Stromal cell of bone marrow (primary cell): ENCODE results near the gene NLRP1.

Experiments used
- DNase-seq: peaks from one replicate; pipeline ENCODE4 v3.0.0-alpha.2; 2012; ENCODE audit warnings: low read depth

NLRP1 gene

DNA sequence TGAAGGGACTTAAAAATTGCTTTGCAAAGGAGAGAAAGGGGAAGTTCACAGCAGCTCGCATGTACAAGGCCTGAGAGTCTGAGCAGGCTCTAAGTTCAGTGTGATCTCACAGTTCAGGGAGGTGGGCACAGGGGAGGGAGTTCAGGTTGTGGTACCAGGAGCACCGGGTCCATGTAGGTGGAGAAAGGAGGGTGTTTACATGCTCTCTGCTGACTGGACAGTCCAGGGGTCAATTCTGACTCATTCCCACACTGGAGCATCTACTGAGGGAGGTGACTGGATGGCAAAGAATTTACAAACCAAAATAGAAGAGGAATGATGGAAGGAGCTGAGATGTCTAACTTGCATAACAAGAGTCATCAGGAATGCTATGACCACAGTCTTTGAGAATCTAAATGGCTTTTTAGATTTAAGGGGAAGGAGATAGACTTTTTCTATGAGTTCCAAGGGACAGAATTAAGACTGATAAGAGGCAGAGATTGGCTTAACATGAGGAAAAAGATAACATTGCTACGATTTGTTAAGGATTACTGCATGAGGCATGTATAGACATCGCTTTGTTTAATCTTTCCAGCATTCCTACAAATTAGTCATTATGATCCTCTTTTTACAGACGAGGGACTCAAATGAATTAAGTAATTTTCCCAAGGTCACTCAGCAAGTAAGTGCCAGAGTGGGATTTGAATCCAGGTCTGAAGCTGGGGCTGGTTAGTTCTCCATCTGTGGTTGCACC lies 68.1 kb downstream of the NLRP1 start:
- DNase-seq: peak; percentile 95

GRCh38 chr17:5514976-5515375 lies 69.3 kb downstream of the NLRP1 start:
- no peak for DNase-seq

DNA sequence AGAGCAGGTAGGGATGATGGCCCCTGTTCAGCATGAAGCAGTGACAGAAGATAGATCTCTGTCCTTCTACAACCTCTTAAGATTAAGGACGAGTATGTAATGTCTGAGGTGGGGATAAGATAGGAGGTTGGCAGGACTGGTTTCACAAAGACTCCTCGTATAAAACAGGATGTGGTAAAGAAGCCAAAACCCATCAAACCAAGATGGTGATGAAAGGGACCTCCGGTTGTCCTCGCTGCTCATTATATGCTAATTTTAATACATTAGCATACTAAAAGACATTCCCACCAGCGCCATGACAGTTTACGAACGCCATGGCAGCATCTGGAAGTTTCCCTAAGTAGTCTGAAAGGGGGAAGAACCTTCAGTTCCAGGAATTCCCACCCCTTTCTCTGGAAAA lies 70.7 kb downstream of the NLRP1 start:
- no peak for DNase-seq

DNA sequence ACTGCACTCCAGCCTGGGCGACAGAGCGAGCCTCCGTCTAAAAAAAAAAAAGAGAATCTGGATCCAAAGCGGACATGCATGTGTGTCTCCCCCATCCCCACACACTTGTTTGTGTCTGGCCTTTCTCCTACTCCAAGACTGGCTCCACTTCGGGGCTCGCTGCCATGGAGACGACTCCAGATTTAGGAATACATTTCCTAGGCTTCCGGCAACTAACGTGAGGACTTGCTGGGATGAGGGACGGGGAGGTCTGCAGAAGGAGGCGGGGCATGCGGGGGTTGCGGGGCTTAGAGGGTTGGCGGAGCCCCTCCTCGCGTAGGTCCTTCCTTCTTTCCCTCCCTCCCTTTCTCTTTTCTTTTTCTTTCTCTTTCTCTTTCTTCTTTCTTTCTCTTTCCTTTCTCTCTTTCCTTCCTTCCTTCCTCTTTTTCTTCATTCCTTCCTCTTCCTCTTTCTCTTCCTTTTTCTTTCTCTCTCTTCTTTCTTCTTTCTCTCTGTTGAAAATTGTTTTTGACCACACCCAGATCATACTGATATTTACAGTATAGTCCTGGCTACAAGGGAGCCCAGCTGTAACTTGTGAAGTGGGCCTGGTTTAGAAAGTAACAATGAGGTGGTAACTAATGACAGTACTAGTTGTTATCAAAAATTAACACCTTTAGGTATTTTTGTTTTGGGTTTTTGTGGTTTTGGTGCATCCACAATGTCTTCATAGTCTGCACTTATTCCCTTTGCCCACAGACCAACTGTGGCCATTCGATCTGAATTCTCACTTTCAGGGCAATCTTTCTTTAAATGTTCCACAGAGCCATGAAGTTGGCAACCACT lies 72.7 kb downstream of the NLRP1 start:
- no peak for DNase-seq

GRCh38 chr17:5510771-5511170 lies 73.5 kb downstream of the NLRP1 start:
- DNase-seq: no peak

DNA sequence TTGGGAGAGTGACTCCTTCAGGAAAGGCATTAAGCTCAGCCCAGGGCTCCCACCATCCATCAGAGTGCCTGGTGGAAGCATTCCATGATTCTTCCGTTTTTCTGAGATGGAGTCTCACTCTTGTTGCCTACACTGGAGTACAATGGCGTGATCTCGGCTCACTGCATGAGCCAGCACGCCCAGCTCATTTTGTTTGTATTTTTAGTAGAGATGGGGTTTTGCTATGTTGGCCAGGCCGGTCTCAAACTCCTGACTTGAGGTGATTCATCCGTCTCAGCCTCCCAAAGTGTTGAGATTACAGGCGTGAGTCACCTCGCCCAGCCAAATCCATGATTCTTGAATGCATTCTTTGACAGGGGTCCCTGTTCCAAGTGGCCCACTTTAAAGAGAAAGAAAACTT lies 74.8 kb downstream of the NLRP1 start:
- no peak for DNase-seq

GRCh38 chr17:5508810-5509209 lies 75.5 kb downstream of the NLRP1 start:
- peak; percentile 50 for DNase-seq

GRCh38 chr17:5506307-5506706 lies 78.0 kb downstream of the NLRP1 start:
- DNase-seq: no peak

DNA sequence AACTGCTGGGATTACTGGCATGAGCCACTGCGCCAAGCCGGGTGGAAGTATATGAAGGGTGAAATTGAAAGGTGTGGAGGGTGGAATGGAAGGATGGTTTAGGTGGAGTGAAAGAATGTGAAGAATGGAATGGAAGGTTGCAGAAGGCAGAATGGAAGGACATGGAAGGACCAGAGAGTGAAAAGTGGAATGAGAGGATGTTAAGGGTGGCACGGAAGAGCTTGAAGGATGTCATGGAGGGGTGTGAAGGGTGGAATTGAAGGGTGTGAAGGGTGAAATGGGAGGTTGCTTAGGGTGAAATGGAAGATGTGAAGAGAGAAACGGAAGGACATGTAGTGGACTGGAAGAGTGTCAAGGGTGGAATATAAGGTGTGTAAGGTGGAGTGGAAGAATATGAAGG lies 81.8 kb downstream of the NLRP1 start:
- no peak for DNase-seq

DNA sequence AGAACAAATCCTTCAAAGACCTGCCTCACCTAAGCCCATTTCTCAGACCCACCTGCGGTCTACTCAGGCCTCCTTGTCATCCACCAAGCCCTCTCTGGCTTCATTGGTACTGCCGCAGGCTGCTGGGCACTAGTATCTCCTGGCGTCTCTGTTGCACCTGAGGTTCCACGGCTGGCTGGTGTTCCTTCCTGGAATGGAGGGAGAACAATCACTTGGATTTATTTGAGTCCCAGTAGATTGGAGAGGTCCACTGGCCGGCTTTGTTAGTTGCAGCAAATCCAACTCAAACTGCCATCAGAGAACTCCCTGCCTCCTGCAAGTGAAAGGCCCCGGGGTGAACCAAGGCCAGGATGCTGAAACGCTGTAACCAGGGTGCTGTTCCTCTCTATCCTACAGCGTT lies 82.6 kb downstream of the NLRP1 start:
- DNase-seq: no peak

DNA sequence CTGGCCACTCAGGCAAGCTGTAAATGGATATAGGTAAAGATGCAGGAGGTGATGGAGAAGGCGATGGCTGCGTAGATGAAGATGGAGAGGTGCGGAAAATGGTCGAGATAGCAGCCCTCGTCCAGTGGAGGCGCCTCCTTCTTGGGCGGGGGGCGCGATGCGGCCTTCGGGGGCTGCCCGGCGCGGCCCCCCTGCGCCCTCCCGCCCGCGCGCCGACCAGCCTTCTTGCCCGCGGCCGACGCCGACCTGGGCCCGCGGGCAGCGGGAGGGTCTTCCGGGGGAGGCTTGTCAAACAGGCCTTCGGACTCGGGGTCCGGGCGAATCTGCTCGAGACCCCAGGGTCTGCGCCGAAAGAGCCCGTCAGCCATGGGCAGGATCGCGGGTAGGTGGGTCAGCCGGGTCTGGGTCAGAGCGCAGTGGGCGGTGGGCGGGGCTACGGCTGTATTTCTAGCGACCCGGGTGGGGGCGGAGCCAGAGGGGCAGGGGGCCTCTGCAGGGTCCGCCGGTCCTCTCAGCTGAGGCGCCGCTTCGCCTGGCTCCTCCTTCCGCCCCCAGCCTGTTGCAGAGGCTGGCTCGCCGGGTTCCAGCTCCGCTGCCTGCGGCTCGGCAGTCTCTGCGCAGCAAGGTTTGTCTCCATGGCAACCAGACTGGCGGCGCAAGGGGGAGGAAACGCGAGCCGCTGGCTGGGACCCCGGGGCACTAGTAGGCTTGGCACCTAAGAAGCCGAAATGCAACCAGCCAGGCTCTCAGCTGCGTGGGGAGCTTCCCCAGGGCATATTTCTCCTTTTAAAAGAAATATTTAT lies 83.5 kb downstream of the NLRP1 start:
- DNase-seq: peak; percentile 65

DNA sequence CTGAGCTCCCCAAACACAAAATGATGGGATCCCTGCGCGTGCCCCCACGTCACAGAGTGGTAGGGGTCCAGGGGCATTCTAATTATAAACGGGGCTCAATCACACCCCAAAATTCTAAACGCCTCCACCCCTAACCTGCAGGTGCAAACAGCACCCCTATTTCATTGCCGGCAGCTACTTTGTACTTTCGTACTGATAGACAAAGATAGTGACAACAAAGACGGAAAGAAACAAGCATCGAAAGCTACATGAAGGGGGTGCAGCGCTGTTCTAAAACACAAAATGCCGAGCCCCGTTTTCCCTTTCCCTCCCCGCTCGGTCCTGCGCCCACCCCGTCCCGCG lies 84.1 kb downstream of the NLRP1 start:
- DNase-seq: no peak

GRCh38 chr17:5499476-5500231 lies 84.7 kb downstream of the NLRP1 start:
- no peak for DNase-seq

- DNase-seq: no peak
Measured at GRCh38 chr17:5492970-5493369, 91.3 kb downstream of the NLRP1 start.

GRCh38 chr17:5488752-5489151 lies 95.6 kb downstream of the NLRP1 start:
- no peak for DNase-seq

DNA sequence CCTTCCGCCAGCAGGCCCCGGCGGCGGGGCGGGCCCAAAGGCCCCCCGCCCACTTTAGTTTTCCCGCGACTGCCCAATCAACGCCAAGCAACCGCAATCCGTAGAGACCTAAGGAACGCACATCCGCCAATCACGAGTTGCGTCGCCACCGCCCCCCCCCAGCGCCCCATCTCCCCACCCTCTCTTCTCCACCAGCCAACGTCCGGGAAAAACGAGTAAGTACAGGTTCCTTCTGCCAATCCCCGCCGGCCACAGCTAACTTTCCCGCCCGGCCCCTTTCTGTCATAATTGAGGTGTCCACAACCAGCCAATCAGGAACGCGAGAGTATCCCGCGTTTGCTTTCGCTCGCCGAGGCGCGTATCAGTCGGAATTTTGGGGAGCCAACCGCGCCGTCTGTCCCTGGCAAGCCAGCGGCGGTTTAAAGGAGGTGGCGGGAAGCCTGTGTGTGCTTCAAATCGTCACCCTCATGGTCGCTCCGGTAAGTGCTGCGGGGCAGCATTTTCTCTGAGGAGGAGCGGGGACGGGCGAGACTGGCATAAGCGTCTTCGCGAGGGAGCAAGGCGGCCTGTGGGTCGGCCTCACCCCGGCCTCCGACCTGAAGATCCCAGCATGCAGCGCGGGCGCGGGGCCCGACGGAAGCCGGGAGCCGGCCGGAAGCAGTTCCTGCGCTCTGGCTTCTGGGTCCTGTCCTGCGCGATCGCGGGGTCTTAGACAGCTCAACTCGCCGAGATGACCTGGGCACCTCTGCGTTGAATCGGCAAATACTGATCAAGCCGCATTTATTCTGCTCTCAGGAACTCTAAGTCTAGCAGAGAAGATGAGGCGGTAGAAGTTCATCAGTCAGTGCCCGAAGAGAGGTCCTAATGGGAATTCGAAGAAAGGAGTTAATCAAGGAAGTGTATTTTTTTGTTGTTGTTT lies 97.8 kb downstream of the NLRP1 start, which contains the start of gene MIS12:
TSS of gene MIS12 (plus strand) at position 361 of the 919 bp plus-strand sequence. CDS start 2,297 bp downstream, outside the sequence.
- DNase-seq: peak; percentile 99

GRCh38 chr17:5485270-5486205 lies 98.8 kb downstream of the NLRP1 start, which contains the start of gene DERL2:
Gene DERL2 (minus strand): TSS chr17:5486178. CDS start chr17:5486161, 17 bp downstream.
- DNase-seq: no peak

DNA sequence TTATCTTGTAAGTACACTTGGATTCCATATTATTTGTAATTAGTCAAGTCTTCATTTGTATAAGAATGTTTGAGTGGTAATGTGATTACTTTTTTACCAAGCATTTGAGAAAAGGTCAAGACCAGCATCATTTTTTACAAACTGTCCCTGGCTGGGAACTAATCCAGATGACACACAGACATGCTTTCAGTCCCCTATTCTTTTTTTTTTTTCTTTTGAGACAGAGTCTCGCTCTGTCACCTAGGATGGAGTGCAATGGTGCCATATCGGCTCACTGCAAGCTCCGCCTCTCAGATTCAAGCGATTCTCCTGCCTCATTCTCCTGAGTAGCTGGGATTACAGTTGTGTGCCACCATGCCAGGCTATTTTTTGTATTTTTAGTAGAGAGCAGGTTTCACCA lies 102.9 kb downstream of the NLRP1 start:
- DNase-seq: no peak

DNA sequence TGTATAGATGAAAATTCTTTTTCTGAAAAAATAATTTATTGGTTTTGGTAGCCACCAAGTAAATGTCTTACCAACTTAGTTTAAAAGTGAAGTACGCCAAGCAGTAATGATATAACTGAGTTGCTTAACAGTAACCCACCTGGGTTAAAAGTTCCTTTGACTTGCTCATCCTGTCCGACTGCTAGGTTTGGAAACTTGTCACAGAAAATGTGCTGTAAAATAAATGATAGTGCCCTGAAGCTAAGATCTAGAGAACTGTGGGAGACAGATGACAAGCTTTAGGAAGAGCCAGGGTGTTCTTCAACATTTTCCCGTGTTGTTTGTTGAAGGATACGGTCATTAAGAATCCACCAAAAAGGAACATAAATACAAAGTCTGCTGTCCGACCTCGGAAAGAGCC lies 103.3 kb downstream of the NLRP1 start:
- DNase-seq: no peak

- no peak for DNase-seq
Measured at GRCh38 chr17:5478992-5479391, 105.3 kb downstream of the NLRP1 start.
